OCI-LY7 (cell line): ENCODE data around the gene NOM1.

Source experiments
- EZH2phosphoT487 ChIP-seq: fragments of 200-600 bp; sonication (generic); IDR thresholded peaks from 2 replicates; pipeline ENCODE4 v1.6.1; 2018; ENCODE audit warnings: low read depth, borderline replicate concordance, mild to moderate bottlenecking, mixed run types, antibody characterized with exemption, low read length, moderate library complexity, mixed read lengths
- TF ChIP-seq, protein P1 (sequence below): fragments of 200-600 bp; sonication (generic); conservative IDR thresholded peaks from 2 replicates; pipeline ENCODE4 v1.5.1; 2014; ENCODE audit warnings: mild to moderate bottlenecking, antibody characterized with exemption, low read length, moderate library complexity, mixed read lengths

DNA sequence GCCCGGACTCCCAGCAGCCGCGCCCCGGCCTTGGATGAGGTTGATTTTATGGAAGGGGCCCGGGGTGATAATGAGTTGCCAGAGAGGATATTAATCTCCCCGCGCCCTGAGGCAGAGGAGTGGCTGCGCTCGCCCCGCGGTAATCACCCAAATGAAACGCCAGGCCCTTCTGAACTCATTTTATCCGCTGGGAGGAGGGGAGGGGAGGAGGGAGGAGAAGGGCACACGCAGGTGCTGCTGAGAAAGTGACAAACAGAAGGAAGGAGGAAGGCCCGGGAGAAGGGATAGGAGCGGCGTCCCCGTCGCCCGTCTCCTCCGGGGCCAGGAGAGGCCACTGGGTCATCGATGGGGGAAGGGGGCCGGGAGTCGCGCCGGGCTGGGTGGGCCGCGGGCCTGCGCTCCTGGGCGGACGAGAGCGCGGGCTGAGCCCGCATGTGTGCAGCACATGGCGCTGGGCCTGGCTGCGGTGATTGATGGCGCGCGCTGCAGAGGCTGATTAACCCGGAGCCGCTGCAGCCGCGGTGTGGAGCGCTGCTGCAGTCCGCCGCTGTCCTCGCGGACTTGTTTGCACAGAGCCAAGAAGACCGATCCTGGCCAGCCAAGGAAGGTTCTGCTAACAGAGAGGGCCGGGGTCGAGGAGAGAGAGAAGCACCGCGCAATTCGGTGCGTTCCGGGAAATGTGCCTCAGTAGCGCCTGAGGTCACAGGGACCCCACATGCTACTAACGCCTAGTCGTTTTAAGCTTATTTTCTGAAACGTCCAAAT is 54.4 kb downstream of the NOM1 start:
- TF ChIP-seq, protein P1, sequence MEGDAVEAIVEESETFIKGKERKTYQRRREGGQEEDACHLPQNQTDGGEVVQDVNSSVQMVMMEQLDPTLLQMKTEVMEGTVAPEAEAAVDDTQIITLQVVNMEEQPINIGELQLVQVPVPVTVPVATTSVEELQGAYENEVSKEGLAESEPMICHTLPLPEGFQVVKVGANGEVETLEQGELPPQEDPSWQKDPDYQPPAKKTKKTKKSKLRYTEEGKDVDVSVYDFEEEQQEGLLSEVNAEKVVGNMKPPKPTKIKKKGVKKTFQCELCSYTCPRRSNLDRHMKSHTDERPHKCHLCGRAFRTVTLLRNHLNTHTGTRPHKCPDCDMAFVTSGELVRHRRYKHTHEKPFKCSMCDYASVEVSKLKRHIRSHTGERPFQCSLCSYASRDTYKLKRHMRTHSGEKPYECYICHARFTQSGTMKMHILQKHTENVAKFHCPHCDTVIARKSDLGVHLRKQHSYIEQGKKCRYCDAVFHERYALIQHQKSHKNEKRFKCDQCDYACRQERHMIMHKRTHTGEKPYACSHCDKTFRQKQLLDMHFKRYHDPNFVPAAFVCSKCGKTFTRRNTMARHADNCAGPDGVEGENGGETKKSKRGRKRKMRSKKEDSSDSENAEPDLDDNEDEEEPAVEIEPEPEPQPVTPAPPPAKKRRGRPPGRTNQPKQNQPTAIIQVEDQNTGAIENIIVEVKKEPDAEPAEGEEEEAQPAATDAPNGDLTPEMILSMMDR, result no peak
- TF ChIP-seq EZH2phosphoT487, result no peak
